Fibroblast of skin of abdomen (primary cell): Measurements from ENCODE around the gene SYPL1.

Source experiments
- DNase-seq: peaks from one replicate; pipeline ENCODE4 v3.0.0-alpha.2; 2013

SYPL1 gene

GRCh38 chr7:106092204-106092603 is 19.9 kb downstream of the SYPL1 start:
- DNase-seq, result no peak

- no peak for DNase-seq
Measured at GRCh38 chr7:106089647-106090046, 22.5 kb downstream of the SYPL1 start.

GRCh38 chr7:106088014-106088413 is 24.1 kb downstream of the SYPL1 start:
- DNase-seq, result no peak

GRCh38 chr7:106086062-106086461 is 26.1 kb downstream of the SYPL1 start:
- DNase-seq, result no peak

- DNase-seq, result no peak
Measured at GRCh38 chr7:106085015-106085414, 27.1 kb downstream of the SYPL1 start.

GRCh38 chr7:106083717-106084116 is 28.4 kb downstream of the SYPL1 start:
- no peak for DNase-seq

- DNase-seq, result no peak
Measured at GRCh38 chr7:106082087-106082854, 29.8 kb downstream of the SYPL1 start.

- DNase-seq, result no peak
Measured at GRCh38 chr7:106080300-106080987, 31.7 kb downstream of the SYPL1 start.

GRCh38 chr7:106076537-106076936 is 35.6 kb downstream of the SYPL1 start:
- DNase-seq, result no peak

GRCh38 chr7:106075937-106076336 is 36.2 kb downstream of the SYPL1 start:
- no peak for DNase-seq

GRCh38 chr7:106074257-106074656 is 37.9 kb downstream of the SYPL1 start:
- no peak for DNase-seq

GRCh38 chr7:106073701-106074100 is 38.4 kb downstream of the SYPL1 start:
- no peak for DNase-seq

GRCh38 chr7:106072715-106073091 is 39.4 kb downstream of the SYPL1 start:
- DNase-seq, result no peak

GRCh38 chr7:106071999-106072714 is 40.0 kb downstream of the SYPL1 start:
- no peak for DNase-seq

GRCh38 chr7:106071356-106071998 is 40.6 kb downstream of the SYPL1 start:
- no peak for DNase-seq

GRCh38 chr7:106070567-106071254 is 41.4 kb downstream of the SYPL1 start:
- DNase-seq, result no peak

- DNase-seq, result no peak
Measured at GRCh38 chr7:106070201-106070551, 41.9 kb downstream of the SYPL1 start.

GRCh38 chr7:106069471-106070200 is 42.5 kb downstream of the SYPL1 start:
- DNase-seq, result no peak

GRCh38 chr7:106068986-106069385 is 43.1 kb downstream of the SYPL1 start:
- no peak for DNase-seq

GRCh38 chr7:106068538-106068961 is 43.6 kb downstream of the SYPL1 start:
- no peak for DNase-seq

- no peak for DNase-seq
Measured at GRCh38 chr7:106067678-106068077, 44.4 kb downstream of the SYPL1 start.
